PC-9 (cell line): Measurements from ENCODE around the gene CARS1. TPM values are rescaled to one million over a fixed set of nuclear protein-coding genes. Genes with fewer than 3 reads are reported as not detected.

Experiments
- BruUV-seq: library from RNA; stranded (reverse); fragments of 400-500 nt; replicated peaks from 2 replicates; lab custom pipeline; 2021; lab: Mats Ljungman, UMichigan
- CTCF ChIA-PET: fragments of 300-600 bp; sonication (Branson Sonifier 250); formaldehyde crosslinking; loops from one replicate; lab custom pipeline; 2022; ENCODE audit warnings: antibody characterized with exemption; lab: Charles Lee
- POLR2A ChIA-PET: fragments of 300-600 bp; sonication (Branson Sonifier 250); formaldehyde crosslinking; loops from one replicate; lab custom pipeline; 2022; ENCODE audit warnings: antibody characterized with exemption; ENCODE audit not compliant: unreplicated experiment; lab: Charles Lee
- DNase-seq, 2 experiments: peaks; one replicate each; pipeline versions ENCODE4 v3.0.0 to v3.0.0-alpha.2; 2015 to 2022; ENCODE audit warnings: mixed read lengths in 1 of 2
- H2AFZ ChIP-seq: fragments of 200-600 bp; sonication (generic); 2 replicates; pipeline ENCODE4 v1.8.1; 2017; ENCODE audit warnings: antibody characterized with exemption
- H3F3A ChIP-seq: fragments of 200-600 bp; sonication (generic); 2 replicates; pipeline ENCODE4 v1.8.1; 2017; ENCODE audit warnings: antibody characterized with exemption, mild to moderate bottlenecking, low read depth; ENCODE audit not compliant: insufficient read depth
- H3K27ac ChIP-seq: fragments of 200-600 bp; sonication (generic); 2 replicates; pipeline ENCODE4 v1.6.1; 2016; ENCODE audit warnings: mixed run types
- H3K27me3 ChIP-seq: fragments of 200-600 bp; sonication (generic); 2 replicates; pipeline ENCODE4 v1.6.1; 2016; ENCODE audit warnings: low read depth, mixed run types; ENCODE audit not compliant: insufficient read depth
- H3K36me3 ChIP-seq: fragments of 200-600 bp; sonication (generic); 2 replicates; pipeline ENCODE4 v1.6.1; 2016; ENCODE audit warnings: low read depth, mixed run types
- H3K4me1 ChIP-seq: fragments of 200-600 bp; sonication (generic); replicated peaks from 2 replicates; pipeline ENCODE4 v1.6.1; 2016; ENCODE audit warnings: mixed run types; ENCODE audit not compliant: insufficient read depth
- H3K4me2 ChIP-seq: fragments of 200-600 bp; sonication (generic); 2 replicates; pipeline ENCODE4 v1.6.1; 2017; ENCODE audit warnings: mixed run types
- H3K4me3 ChIP-seq: fragments of 200-600 bp; sonication (generic); 2 replicates; pipeline ENCODE4 v1.6.1; 2016; ENCODE audit warnings: mixed run types
- H3K79me2 ChIP-seq: fragments of 200-600 bp; sonication (generic); 2 replicates; pipeline ENCODE4 v1.6.1; 2017; ENCODE audit warnings: low read depth, mixed run types
- H3K9me2 ChIP-seq: fragments of 200-600 bp; sonication (generic); 2 replicates; pipeline ENCODE4 v1.8.1; 2017; ENCODE audit warnings: mild to moderate bottlenecking; ENCODE audit not compliant: insufficient read depth
- H3K9me3 ChIP-seq: fragments of 200-600 bp; sonication (generic); 2 replicates; pipeline ENCODE4 v1.8.1; 2016; ENCODE audit warnings: low read depth; ENCODE audit not compliant: insufficient read depth
- H4K20me1 ChIP-seq: fragments of 200-600 bp; sonication (generic); 2 replicates; pipeline ENCODE4 v1.8.1; 2017; ENCODE audit not compliant: insufficient read depth
- CTCF ChIP-seq: fragments of 200-600 bp; sonication (generic); conservative IDR thresholded peaks from 2 replicates; pipeline ENCODE4 v1.6.1; 2017; ENCODE audit warnings: mixed run types, antibody characterized with exemption, mild to moderate bottlenecking, moderate library complexity
- EZH2 ChIP-seq: fragments of 200-600 bp; sonication (generic); IDR thresholded peaks from 2 replicates; pipeline ENCODE4 v1.8.0; 2017; ENCODE audit warnings: antibody characterized with exemption, low read depth
- intact Hi-C: fragments of 100-400 bp; cut with micrococcal nuclease; formaldehyde crosslinking; loops from one replicate; pipeline ENCODE4 v1.10.0; 2022; ENCODE audit not compliant: unreplicated experiment
- total RNA-seq: library from RNA; stranded (reverse); gene quantifications from 2 replicates; pipeline ENCODE4 v1.2.3, GENCODE V29; 2021

CARS1 gene
- total RNA-seq, 1 experiment from 2014 or later = 78.8 TPM

- no peak for TF ChIP-seq CTCF
- no peak for TF ChIP-seq EZH2
- CTCF ChIA-PET = no interaction called here
- Histone ChIP-seq H2AFZ (no peak overlapping the region), H4K20me1 (no peaks in the 10 kb centered on the region), H3K4me1 (peaks cover 11% of the 10 kb centered on the region), H3K79me2 (no peaks in the 10 kb centered on the region), H3K4me2 (no peak overlapping the region), H3K27ac (no peak overlapping the region), H3K4me3 (no peak overlapping the region), H3K9me3 (no peaks in the 10 kb centered on the region), H3K27me3 (no peaks in the 10 kb centered on the region), H3K9me2 (no peaks in the 10 kb centered on the region), H3K36me3 (no peaks in the 10 kb centered on the region), H3F3A (peaks cover 5% of the 10 kb centered on the region; the same call in 1 of the 2 replicates)
- BruUV-seq = no TSS peak
- intact Hi-C loops = no loop called here
- no peak for DNase-seq
- POLR2A ChIA-PET = no interaction called here
Observed at GRCh38 chr11:3081386-3081751, 24.1 kb upstream of the CARS1 start.

GRCh38 chr11:3080733-3081385, 23.6 kb upstream of the CARS1 start:
- H2AFZ ChIP-seq = no peak overlapping the region
- no peak overlapping the region for H3K27ac ChIP-seq
- DNase-seq = no peak
- H3K9me2 ChIP-seq = no peaks in the 10 kb centered on the region
- no peaks in the 10 kb centered on the region for H3K9me3 ChIP-seq
- BruUV-seq = no TSS peak
- TF ChIP-seq EZH2 = no peak
- TF ChIP-seq CTCF = no peak
- peaks cover 5% of the 10 kb centered on the region; the same call in 1 of the 2 replicates for H3F3A ChIP-seq
- H3K4me3 ChIP-seq = no peak overlapping the region
- ChIA-PET CTCF (no interaction called here), POLR2A (no interaction called here)
- no peaks in the 10 kb centered on the region for H4K20me1 ChIP-seq
- intact Hi-C loops = no loop called here
- peaks cover 11% of the 10 kb centered on the region for H3K4me1 ChIP-seq
- 0 out of 2 replicates have a peak overlapping the region, but pooled peaks have one; percentile 6 for H3K4me2 ChIP-seq
- H3K36me3 ChIP-seq = no peaks in the 10 kb centered on the region
- H3K27me3 ChIP-seq = no peaks in the 10 kb centered on the region
- H3K79me2 ChIP-seq = no peaks in the 10 kb centered on the region

GRCh38 chr11:3080104-3080503, 22.9 kb upstream of the CARS1 start:
- Histone ChIP-seq H3K9me2 (no peaks in the 10 kb centered on the region), H3K9me3 (no peaks in the 10 kb centered on the region), H3K4me1 (peaks cover 15% of the 10 kb centered on the region), H3K4me3 (no peak overlapping the region), H4K20me1 (no peaks in the 10 kb centered on the region), H2AFZ (no peak overlapping the region), H3K79me2 (no peaks in the 10 kb centered on the region), H3K27me3 (no peaks in the 10 kb centered on the region), H3F3A (peaks cover 5% of the 10 kb centered on the region; the same call in 1 of the 2 replicates), H3K4me2 (peak overlapping the region; percentile 6; the same call in 1 of the 2 replicates), H3K36me3 (no peaks in the 10 kb centered on the region), H3K27ac (no peak overlapping the region)
- intact Hi-C loops = no loop called here
- no TSS peak for BruUV-seq
- peak in 1 of 2 experiments; percentile 53 for DNase-seq
- TF ChIP-seq CTCF (no peak), EZH2 (no peak)
- ChIA-PET CTCF (no interaction called here), POLR2A (no interaction called here)
